ENCODE data around the gene GLRX5.
"Not testable (repeated sequence)": the region's sequence is repeated elsewhere in the genome, so short reads cannot be mapped to it uniquely, and the experiment has no call there.

- TF ChIP-seq, protein P1, sequence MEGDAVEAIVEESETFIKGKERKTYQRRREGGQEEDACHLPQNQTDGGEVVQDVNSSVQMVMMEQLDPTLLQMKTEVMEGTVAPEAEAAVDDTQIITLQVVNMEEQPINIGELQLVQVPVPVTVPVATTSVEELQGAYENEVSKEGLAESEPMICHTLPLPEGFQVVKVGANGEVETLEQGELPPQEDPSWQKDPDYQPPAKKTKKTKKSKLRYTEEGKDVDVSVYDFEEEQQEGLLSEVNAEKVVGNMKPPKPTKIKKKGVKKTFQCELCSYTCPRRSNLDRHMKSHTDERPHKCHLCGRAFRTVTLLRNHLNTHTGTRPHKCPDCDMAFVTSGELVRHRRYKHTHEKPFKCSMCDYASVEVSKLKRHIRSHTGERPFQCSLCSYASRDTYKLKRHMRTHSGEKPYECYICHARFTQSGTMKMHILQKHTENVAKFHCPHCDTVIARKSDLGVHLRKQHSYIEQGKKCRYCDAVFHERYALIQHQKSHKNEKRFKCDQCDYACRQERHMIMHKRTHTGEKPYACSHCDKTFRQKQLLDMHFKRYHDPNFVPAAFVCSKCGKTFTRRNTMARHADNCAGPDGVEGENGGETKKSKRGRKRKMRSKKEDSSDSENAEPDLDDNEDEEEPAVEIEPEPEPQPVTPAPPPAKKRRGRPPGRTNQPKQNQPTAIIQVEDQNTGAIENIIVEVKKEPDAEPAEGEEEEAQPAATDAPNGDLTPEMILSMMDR (IDR thresholded peaks at IDR 0.05; ENCODE audit: poor library complexity), result not testable (repeated sequence)
- TF ChIP-seq EZH2 (IDR thresholded peaks at IDR 0.05; ENCODE audit: borderline replicate concordance), result not testable (repeated sequence)
These were observed 24.5 kb upstream of the GLRX5 start for GRCh38 chr14:95510344-95510743.

Data from hepatocyte (in vitro differentiated cells).